NCI-H1436 treated with DMSO at 0.1 percent for 48 hours (cell line): Measurements from ENCODE around the gene STXBP6.

Experiments
- DNase-seq: peaks from one replicate; lab custom pipeline; 2025; lab: John Stamatoyannopoulos, UW

The STXBP6 gene

GRCh38 chr14:25049568-25050268 lies at the start of gene STXBP6:
Gene STXBP6 (minus strand): TSS chr14:25050147. CDS start chr14:24974818, 75,329 bp downstream.
- DNase-seq, result no peak

GRCh38 chr14:25097120-25097519 lies 47.2 kb upstream of the STXBP6 start:
- no peak for DNase-seq

- DNase-seq, result no peak
These were observed 45.9 kb upstream of the STXBP6 start for GRCh38 chr14:25095736-25096437.

GRCh38 chr14:25094171-25094907 lies 44.4 kb upstream of the STXBP6 start:
- no peak for DNase-seq

- no peak for DNase-seq
These were observed 42.4 kb upstream of the STXBP6 start for GRCh38 chr14:25092258-25092740.

- DNase-seq, result no peak
These were observed 40.9 kb upstream of the STXBP6 start for GRCh38 chr14:25090716-25091454.

GRCh38 chr14:25090256-25090655 lies 40.3 kb upstream of the STXBP6 start:
- no peak for DNase-seq

- no peak for DNase-seq
These were observed 39.5 kb upstream of the STXBP6 start for GRCh38 chr14:25089496-25089895.

GRCh38 chr14:25086821-25087396 lies 37.0 kb upstream of the STXBP6 start:
- DNase-seq, result no peak

- DNase-seq, result no peak
These were observed 36.1 kb upstream of the STXBP6 start for GRCh38 chr14:25086081-25086480.

- no peak for DNase-seq
These were observed 30.7 kb upstream of the STXBP6 start for GRCh38 chr14:25080682-25081081.

- no peak for DNase-seq
These were observed 29.4 kb upstream of the STXBP6 start for GRCh38 chr14:25079311-25079710.

- DNase-seq, result no peak
These were observed 24.2 kb upstream of the STXBP6 start for GRCh38 chr14:25074099-25074685.

GRCh38 chr14:25069879-25070278 lies 19.9 kb upstream of the STXBP6 start:
- DNase-seq, result no peak

- no peak for DNase-seq
These were observed 17.7 kb upstream of the STXBP6 start for GRCh38 chr14:25067600-25067999.

GRCh38 chr14:25062022-25062321 lies 12.0 kb upstream of the STXBP6 start:
- DNase-seq, result no peak

GRCh38 chr14:25056688-25057078 lies 6.7 kb upstream of the STXBP6 start:
- DNase-seq, result no peak

GRCh38 chr14:25055992-25056687 lies 6.2 kb upstream of the STXBP6 start:
- no peak for DNase-seq

GRCh38 chr14:25055005-25055404 lies 5.1 kb upstream of the STXBP6 start:
- DNase-seq, result no peak

GRCh38 chr14:25053585-25053984 lies 3.6 kb upstream of the STXBP6 start:
- no peak for DNase-seq

GRCh38 chr14:25052921-25053320 lies 3.0 kb upstream of the STXBP6 start:
- DNase-seq, result no peak
